Thoracic aorta (tissue), 2 donors: ENCODE data around the gene HDGFL3. TPM values are rescaled to one million over a fixed set of nuclear protein-coding genes. Genes with fewer than 3 reads are reported as not detected.

Experiments used
- ATAC-seq: fragments of 150-250 bp; one replicate; pipeline ENCODE4 v1.8.0; 2017; ENCODE audit warnings: low read depth; ENCODE audit not compliant: insufficient number of reproducible peaks, low FRiP score
- DNase-seq: peaks from one replicate; pipeline ENCODE4 v3.0.0-alpha.2; 2020; ENCODE audit warnings: low spot score
- H3K27ac ChIP-seq, 2 donors: fragments of 200-600 bp; sonication (generic); 1 replicate in 1 of 2; 2 replicates in 1 of 2; pipeline ENCODE4 v1.5.1; 2016; ENCODE audit warnings: mild to moderate bottlenecking in 2 of 2, moderate library complexity in 2 of 2
- H3K27me3 ChIP-seq: fragments of 200-600 bp; sonication (generic); replicated peaks from 2 replicates; pipeline ENCODE4 v1.6.0; 2016; ENCODE audit warnings: mild to moderate bottlenecking; ENCODE audit not compliant: insufficient read depth
- H3K36me3 ChIP-seq: fragments of 200-600 bp; sonication (generic); one replicate; pipeline ENCODE4 v1.5.1; 2016
- H3K4me1 ChIP-seq, 2 donors: fragments of 200-600 bp; sonication (generic); 1 replicate in 1 of 2; 2 replicates in 1 of 2; pipeline versions ENCODE4 v1.5.1 to v1.6.0; 2016; ENCODE audit warnings: low read depth in 2 of 2, mild to moderate bottlenecking in 1 of 2; ENCODE audit not compliant: control insufficient read depth in 1 of 2
- H3K4me3 ChIP-seq: fragments of 200-600 bp; sonication (generic); 2 replicates; pipeline ENCODE4 v1.5.1; 2016; ENCODE audit warnings: mild to moderate bottlenecking
- H3K9me3 ChIP-seq: fragments of 200-600 bp; sonication (generic); 2 replicates; pipeline ENCODE4 v1.5.1; 2016
- CTCF ChIP-seq: fragments of 200-600 bp; sonication (generic); IDR thresholded peaks from one replicate; pipeline ENCODE4 v1.5.1; 2019; ENCODE audit warnings: antibody characterized with exemption
- total RNA-seq, 2 donors: library from RNA; depleted of rRNA; stranded (reverse); fragments of >200 nt; gene quantifications; one replicate each; pipeline versions ENCODE4 v1.1.0 to v1.2.3, GENCODE V29; 2016

The HDGFL3 gene
- total RNA-seq, 2 donors from 2014 or later = 19.6 to 118 TPM

- Histone ChIP-seq H3K27ac (no peak overlapping the region), H3K4me1 (no peaks in the 10 kb centered on the region), H3K4me3 (no peak overlapping the region), H3K9me3 (no peaks in the 10 kb centered on the region), H3K27me3 (no peaks in the 10 kb centered on the region), H3K36me3 (no peaks in the 10 kb centered on the region)
- DNase-seq = no peak
- no peak for ATAC-seq
- TF ChIP-seq CTCF = no peak
Measured at GRCh38 chr15:83127547-83128150, 80.0 kb downstream of the HDGFL3 start.

GRCh38 chr15:83123529-83123928 lies 84.1 kb downstream of the HDGFL3 start:
- no peak for TF ChIP-seq CTCF
- Histone ChIP-seq H3K27me3 (no peaks in the 10 kb centered on the region), H3K4me3 (no peak overlapping the region), H3K36me3 (peaks cover 7% of the 10 kb centered on the region), H3K27ac (no peak overlapping the region), H3K4me1 (no peaks in the 10 kb centered on the region), H3K9me3 (no peaks in the 10 kb centered on the region)
- DNase-seq = no peak
- ATAC-seq = no peak

- Histone ChIP-seq H3K4me3 (no peak overlapping the region), H3K27me3 (no peaks in the 10 kb centered on the region), H3K27ac (no peak overlapping the region), H3K36me3 (peaks cover 7% of the 10 kb centered on the region), H3K9me3 (no peaks in the 10 kb centered on the region), H3K4me1 (no peaks in the 10 kb centered on the region)
- no peak for DNase-seq
- no peak for ATAC-seq
- no peak for TF ChIP-seq CTCF
Measured at GRCh38 chr15:83119968-83120581, 87.5 kb downstream of the HDGFL3 start.

GRCh38 chr15:83118968-83119367 lies 88.7 kb downstream of the HDGFL3 start:
- Histone ChIP-seq H3K4me1 (no peaks in the 10 kb centered on the region), H3K36me3 (peaks cover 7% of the 10 kb centered on the region), H3K9me3 (no peaks in the 10 kb centered on the region), H3K4me3 (no peak overlapping the region), H3K27me3 (no peaks in the 10 kb centered on the region), H3K27ac (no peak overlapping the region)
- DNase-seq = no peak
- no peak for ATAC-seq
- TF ChIP-seq CTCF = no peak

- Histone ChIP-seq H3K36me3 (peaks cover 10% of the 10 kb centered on the region), H3K27ac (no peak overlapping the region), H3K4me3 (no peak overlapping the region), H3K9me3 (no peaks in the 10 kb centered on the region), H3K4me1 (no peaks in the 10 kb centered on the region), H3K27me3 (no peaks in the 10 kb centered on the region)
- DNase-seq (no peak), ATAC-seq (no peak)
- TF ChIP-seq CTCF = no peak
Measured at GRCh38 chr15:83118291-83118827, 89.3 kb downstream of the HDGFL3 start.
